Smooth muscle cell of the brain vasculature (primary cell): ENCODE results near the gene CBARP.

ENCODE experiments used
- DNase-seq: peaks from one replicate; pipeline ENCODE4 v3.0.0-alpha.2; 2012; ENCODE audit warnings: low read depth, low spot score

CBARP gene, protein sequence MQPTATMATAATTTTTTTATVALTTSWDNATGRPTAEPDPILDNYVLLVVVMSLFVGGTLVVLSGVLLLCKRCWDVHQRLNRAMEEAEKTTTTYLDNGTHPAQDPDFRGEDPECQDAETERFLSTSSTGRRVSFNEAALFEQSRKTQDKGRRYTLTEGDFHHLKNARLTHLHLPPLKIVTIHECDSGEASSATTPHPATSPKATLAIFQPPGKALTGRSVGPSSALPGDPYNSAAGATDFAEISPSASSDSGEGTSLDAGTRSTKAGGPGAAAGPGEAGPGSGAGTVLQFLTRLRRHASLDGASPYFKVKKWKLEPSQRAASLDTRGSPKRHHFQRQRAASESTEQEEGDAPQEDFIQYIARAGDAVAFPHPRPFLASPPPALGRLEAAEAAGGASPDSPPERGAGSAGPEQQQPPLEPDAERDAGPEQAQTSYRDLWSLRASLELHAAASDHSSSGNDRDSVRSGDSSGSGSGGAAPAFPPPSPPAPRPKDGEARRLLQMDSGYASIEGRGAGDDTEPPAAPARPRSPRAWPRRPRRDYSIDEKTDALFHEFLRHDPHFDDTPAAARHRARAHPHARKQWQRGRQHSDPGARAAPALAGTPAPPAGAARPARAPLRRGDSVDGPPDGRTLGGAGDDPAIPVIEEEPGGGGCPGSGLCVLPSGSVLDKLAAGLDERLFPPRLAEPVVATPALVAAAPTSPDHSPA

DNA sequence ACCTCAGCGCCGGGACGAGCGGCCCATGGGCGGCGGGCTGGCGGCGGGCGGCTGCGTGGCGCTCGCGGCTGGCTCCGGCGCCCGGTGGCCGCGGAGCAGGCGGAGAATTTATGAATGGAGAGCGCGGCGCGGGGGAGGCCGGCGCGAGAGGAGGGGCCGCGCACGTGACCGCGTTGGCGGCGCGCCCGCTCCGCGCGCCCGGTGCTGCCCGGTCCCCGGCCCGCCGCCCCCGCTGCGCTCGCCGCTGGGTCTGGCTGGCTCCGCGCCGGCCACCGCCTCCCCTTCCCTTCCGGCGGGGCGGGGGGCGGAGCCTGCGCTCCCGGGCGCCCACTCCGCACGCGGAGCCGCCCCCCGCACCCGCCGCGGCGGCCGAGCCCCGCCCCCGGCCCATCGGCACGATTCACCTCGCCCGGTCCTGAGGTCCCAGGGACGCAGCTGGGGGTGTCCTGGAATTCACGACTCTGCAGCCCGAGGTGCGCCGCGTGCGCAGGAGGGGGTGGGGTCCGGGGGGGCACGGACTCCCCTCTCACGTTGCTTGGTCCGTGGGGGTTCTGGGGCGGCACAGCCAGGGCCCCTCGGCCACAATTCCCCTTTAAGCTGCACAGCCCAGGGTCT lies at the start of gene CBARP:
CBARP (minus strand) TSS at position 252 of the 615 bp plus-strand sequence. CDS start 1,905 bp downstream, outside the sequence.
- DNase-seq: no peak

DNA sequence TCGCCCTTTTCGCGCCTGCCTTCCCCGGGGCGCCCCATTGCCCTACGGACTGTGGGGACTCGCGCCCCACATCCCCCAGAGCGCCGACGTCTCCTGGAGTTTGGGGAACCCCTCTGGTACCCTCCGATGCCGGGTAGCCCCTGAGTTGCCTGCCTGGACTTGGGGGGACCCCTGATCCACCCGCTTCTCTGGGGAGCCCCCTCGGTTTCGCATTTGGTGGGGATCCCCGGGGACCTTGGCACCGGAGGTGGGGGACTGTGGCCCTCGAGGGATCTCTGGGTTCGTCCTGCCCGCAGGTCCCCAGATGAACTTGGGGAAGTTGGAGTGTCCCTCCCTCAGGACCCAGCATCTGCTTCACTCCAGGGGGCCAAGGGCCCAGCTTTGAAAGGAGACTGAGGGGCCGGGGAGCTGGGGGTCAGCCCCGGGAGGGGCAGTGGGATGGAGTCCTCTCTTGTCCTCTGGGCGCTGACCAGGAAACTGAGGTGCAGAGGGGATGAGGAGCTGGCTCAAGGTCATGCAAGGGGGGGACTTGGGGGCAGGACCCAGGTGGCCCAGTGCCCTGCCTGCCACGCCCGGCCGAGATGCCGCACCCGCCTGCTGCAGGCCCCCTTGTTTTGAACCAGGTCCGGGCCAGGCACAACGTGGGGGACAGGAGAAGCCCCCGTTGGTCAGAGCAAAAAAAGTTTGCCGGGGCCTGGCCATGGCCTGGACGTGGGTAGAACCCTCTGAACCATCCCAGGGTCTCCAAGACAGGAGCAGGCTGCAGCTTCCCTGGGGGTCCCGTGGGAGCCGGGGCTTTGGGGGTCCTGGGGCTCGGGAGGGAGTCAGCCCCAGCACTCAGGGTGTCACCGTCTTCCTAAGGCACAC lies 48.9 kb upstream of the CBARP start:
- DNase-seq: no peak

DNA sequence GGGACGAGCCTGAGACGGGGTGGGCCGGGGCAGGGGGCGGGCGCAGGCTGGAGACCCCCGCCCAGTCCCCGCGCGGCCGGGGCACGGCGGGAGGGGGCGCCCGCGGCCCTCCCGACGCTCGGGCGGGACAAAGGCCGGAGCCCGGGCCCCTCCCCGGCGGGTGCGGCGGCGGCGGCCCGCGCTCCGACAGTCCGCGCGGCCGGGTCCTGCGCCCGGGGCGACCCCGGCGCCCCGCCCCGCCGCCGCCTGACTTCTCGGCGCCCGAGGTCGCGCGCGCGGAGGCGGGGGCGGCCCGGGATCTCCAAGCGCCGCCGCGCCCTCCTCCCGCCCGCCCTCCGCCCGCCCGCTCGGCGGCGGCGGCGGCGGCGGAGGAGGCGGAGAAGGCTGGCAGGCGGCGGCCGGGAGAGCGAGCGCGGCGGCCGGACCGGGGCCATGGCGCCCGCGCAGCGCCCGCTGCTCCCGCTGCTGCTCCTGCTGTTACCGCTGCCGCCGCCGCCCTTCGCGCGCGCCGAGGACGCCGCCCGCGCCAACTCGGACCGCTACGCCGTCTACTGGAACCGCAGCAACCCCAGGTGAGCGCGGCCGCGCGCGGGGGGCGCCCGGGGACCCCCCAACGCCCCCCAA lies 48.0 kb upstream of the CBARP start, which contains the start of gene EFNA2:
EFNA2 (plus strand) TSS at position 137 of the 624 bp plus-strand sequence; CDS start at position 433, 296 bp downstream.
- DNase-seq: no peak

DNA sequence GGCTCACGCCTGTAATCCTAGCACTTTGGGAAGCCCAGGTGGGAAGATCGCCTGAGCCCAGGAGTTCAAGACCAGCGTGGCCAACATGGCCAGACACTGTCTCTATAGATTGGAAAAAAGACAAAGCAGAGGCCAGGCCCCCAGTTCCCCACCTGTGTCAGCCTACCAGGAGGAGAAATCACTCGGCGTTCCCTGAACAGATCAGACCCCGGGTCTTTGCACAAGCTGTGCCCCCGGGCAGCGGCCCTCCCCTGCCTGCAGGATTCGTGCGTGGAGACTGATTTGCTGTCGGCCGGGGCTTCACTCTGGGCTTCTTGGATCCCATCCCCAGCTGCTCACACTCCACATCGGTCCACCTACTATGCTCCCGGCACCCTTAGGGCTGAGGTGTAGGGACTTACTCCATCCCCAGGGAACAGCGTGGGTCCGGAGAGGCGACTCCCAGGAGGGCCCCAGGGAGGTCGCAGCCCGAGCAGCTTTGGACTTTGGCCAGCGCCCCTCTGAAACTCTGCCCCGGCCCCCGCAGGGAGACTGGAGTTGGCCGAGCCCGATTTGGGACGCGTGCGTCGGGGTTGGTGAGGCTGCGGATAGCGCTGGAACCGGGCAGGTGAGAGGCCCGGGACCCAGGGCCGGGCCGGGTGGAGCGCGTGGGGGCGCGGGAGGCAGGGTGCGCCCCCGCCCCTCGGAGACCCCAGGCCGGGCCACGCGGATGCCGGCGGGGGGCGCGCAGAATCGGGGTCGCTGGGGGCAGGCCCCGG lies 47.4 kb upstream of the CBARP start:
- DNase-seq: no peak

DNA sequence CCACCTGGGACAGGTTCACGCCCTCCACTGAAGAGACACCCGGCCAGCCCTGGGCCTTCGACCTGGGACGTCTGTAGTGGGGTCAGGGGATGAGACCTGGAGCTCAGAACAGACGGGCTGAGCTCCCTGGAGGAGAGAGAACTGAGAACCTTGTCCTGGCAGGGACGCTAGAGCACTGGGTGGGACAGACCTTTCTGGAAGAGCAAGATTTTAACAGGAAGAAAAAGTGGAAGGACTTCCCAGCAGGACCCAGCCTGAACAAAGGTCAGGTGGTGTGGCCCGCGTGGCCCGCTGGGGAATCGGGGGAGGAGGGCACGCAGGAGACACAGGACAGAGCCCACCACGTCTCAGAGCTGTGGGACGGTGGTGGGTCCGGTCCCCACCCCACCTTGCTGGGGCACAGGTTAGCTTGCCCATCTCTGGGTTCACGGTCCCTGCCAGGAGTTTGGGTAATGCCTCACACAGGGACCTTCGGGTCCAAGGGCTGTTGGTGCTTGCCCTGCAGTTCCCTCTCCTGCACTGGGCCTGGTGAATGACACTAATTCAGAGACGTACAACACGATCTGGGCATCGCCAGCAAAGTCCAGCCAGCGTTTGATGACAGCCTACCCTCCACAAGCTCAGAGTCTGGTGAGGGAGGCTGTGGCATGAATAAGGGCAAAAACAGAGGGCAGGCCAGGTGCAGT lies 46.6 kb upstream of the CBARP start:
- DNase-seq: no peak

DNA sequence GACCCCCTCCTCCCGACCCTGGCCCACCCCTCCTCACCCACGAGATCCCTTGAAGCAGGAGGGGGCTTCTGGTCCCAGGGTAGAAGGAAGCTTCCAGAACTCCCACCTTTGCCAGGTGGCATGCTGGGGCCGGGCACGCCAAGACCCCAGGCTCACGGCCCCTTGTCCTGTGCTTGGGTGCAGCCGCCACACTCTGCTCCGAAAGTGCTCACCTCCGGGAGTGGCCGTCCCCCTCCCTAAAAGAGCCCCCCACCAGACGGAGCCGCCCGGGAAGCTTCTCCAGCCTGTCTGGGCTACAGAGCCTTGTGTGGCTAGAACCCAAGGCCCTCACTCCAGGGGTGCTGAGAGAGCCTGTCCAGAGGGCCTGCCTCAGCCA lies 46.1 kb upstream of the CBARP start:
- DNase-seq: no peak

DNA sequence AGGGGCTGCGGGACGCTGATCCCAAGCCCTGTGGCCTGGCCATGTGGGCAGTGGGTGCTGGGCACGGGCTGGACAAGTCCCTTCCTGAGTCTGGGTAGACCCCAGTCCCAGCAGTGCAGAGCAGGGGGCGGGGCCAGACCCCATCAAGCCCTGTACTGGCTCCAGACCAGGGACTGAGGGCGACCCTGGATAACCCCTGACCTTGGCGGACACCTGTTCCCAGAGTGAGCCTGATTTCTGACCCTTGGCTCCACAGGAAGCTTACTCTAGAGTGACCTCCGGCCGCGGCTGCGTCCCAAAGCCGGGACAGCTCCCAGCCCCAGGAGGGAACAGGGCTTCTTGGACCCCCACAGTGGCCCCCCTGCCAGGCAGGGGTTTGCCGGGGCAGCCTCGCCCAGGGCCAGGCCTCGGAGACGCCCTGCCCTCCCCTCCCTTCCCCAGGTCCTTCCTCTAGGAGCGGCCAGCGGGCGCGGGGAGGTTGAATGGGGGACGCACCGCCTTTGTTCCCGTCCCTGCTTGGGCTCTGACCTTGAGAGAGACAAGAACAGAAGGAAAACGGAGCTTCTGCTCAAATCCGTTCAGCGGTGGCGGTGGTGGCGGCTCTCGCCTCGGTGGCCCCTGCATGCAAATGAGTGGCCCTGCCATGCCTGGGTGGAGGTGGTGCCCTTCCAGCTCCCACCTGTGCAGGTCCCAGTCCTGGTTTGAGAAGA lies 45.6 kb upstream of the CBARP start:
- no peak for DNase-seq

DNA sequence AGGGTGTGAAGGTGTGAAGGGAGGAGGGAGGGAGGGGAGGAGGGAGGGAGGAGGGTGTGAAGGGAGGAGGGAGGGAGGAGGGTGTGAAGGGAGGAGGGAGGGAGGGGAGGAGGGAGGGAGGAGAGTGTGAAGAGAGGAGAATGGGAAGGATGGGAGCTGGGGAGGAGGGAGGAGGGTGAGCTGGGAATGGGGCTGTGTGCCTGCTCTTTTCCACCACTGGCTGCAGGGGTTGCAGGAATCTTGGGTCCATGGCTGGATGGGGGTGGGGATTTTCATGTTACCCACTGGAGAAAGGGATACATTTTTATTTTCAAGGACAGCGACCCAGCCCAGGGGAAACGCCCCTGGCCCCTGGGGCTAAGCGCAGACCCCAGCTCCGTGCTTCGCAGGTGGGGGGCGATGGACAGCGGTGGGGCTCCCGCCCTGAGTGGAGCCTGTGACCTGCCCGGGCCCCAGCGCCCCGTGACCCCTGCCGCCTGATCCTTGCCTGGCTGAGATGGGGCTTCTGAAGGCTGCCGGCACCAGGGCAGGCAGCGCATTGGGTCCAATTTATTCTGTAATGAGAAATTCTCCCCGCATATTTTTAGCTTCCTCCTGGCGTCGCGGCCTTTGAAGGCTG lies 44.9 kb upstream of the CBARP start:
- no peak for DNase-seq

DNA sequence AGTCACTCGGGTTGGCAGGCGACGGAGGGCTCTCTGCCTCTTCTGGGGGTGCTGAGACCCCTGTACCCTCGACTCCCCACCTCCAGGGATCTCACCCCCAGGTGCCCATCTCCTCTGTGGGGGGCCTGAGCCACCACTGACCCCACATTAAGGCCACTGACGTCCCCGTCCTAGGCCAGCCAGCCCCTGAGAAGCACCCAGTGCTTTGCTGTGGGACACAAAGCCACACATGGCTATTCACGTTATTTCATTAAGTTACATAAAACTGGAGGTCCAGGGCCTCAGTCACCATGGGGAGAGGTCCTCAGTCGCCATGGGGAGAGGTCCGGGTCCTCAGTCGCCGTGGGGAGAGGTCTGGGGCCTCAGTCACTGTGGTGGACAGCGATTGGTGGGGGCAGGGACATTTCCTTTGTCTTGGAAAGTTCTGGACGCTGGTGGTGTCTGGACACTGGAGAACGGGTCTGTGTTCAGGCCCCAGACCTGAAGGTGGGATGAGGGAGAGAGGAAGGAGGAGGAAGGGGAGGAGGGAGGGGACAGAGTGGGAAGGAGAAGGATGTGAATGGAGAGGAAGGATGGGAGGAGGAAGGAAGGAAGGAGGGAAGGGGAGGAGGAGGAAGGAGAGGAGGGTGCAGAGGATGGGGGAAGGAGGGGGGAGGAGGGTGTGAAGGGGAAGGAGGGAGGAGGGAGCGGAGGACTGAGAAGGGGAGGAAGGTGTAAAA lies 43.9 kb upstream of the CBARP start:
- DNase-seq: no peak

DNA sequence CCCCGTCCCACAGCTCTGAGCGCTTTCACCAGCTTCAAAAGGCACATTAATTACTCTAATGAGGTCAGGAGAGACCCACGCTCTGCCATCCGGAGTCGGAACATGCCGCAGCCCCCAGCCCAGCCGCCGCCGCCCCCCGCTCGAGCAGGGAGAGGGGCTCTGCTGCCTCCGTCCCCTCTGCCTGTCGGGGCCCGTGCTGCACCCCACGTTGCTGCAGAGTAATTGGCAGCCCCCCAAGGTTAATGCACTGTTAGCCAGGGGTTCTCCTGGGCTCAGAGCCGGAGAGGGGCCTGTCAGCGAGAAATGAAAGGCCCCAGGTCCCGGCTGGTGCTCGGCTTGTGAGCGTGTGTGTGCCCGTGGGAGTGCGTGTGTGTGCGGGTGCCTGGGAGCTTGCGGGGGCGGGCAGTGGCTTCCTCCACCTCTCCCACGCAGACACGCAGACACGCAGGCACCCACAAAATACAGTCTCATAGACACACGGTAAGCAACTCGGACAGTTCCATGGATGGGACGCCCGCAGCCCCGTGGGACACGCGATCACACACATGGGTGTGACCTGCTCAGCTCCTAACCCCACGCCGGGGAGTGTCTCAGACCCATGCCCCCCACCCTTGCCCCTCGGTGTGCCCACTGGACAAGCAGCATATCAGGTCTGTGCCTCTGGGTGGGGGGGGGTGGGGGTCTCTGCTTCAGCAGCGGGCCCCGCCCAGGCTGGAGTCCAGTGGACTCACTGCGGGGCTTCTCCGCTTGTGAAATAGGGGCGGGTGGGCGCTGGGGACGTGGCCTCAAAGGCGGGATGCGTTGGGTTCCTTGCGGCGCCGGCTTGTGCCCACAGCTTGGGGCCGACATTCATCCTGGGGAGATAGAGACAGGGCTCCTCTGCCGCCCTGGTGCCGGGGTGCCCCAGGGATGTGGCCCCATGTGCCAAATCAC lies 43.1 kb upstream of the CBARP start:
- DNase-seq: no peak

DNA sequence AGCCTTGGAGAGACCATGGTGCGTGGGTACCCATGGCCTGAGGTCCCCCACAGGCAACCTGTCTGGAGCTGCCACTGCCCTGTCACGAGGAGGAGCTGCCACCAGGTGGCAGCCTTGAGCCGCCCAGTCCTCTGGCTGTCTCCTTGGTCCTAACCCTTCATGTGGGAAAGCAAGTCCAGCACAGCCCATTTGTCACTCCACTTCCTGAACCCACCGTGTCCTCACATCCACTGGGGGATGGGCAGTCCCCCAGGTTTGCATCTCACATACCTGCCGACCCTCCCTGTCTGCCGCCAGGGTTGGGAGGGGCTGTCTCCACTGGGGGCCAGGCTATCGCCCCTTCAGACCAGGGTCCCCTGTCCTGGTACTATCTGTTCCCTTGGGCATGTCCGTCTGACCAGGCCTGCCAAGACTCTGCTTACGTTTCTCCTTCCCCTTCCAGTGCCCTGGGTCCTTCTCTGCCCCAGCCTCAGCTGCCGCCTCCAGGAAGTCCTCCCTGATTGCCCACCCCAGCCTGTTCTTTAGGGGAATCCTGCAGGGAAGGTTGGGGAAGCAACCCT lies 42.1 kb upstream of the CBARP start:
- DNase-seq: no peak

DNA sequence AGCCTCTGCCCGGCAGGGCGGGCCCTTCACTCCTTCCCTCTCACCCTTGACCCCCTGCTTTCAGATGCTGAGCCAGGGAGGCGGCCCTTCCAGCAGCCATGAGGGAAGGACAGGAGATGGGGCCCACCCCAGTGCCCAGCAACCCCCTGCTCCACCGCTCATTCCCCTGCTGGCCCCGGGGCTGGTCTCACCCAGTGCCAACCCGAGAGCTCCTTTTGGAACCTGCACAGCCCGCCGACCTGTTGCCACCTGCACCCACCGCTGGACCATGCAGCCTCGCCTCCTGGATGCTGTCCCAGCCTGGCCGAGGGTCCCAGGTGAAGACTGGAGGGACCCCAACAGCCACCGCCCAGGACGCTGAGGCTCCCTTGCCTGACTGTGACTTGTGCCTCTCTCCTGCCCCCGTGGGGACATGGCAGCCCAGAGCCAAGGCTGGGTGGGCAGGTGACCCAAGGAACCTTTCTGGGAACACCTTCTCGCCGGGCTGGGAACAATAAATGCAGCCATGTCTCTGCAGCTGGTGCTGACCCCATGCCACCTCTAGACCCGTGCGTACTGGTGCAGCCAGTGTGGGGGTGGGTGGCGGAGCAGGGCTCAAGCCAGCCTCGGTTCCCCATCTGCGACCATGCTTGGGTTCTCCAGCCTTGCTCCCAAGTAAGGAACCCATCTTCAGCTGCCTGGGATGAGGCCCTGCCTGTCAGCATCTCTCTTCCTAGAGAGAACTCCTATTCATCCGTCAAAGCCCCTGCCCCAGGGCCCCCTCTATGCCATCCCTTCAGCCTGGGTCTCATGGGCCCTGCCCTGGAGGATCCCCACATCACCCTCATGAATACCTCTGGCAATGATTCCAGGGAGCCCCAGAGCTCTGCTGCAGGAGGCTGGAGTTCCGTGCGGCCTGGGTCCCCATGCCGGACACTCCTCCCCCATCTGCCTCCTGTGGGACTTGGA lies 41.2 kb upstream of the CBARP start:
- no peak for DNase-seq

DNA sequence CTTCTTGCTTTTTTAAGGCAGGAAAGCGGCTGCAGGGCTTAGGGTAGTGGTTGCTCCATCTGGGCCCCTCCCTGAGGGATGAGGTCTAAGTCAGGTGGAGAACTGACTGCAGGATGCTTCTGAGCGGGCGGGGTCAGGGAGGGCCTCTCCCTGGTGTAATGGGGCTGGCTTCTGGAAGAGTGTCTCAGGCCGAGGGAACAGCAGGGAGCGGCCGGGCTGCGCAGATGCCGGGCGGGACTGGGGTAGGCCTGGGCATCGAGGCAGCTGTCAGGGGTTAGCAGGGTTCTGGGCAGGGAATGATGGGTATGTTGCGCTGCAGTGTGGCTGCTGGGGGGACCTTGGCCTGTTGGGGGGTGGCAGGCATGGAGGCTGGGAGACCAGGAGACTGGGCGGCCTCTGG lies 40.3 kb upstream of the CBARP start:
- no peak for DNase-seq

DNA sequence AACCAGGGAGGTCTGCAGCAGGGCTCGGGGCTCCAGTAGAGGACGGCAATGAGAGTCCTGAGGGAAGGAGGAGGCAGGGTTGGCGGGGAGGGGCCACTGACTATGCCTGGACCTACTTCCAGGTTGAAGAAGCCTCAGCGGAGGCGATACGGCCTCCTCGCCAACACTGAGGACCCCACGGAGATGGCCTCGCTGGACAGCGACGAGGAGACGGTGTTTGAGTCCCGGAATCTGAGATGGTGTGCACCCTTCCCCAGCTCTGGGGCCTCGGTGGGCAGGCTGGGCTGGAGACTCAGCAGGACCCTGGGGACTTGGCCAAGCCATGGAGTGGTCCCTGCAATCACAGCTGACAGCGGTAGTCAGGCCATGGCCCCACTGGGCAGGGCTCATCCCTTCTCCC lies 39.3 kb upstream of the CBARP start:
- no peak for DNase-seq

DNA sequence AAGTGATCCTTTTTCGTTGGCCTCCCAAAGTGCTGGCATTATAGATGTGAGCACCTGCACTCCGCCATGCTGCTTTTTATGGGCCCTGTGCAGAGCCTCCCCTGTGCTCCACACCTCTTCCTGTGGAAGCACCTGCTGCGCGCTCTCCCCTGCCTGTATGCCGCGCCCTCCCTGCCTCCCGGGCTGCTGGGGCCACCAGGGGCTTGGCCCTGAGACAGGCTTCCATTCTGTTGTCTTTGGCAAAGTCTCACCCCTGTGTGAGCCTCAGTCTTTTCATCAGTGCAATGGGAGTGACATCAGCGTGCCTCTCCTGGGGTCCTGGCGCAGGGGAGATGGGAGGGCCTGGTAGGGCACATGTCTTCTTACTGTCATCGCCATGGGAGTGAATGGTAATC lies 38.8 kb upstream of the CBARP start:
- DNase-seq: no peak
